Erythroblast (primary cell): ENCODE results near the gene CFH.

Experiments
- GATA1 ChIP-seq: IDR thresholded peaks from 2 replicates; pipeline ENCODE4 v1.6.1; 2011; ENCODE audit warnings: low read depth, mild to moderate bottlenecking, control low read depth, low read length, moderate library complexity
- POLR2A ChIP-seq: IDR thresholded peaks from 2 replicates; pipeline ENCODE4 v1.6.1; 2011; ENCODE audit warnings: mild to moderate bottlenecking, low read length

DNA sequence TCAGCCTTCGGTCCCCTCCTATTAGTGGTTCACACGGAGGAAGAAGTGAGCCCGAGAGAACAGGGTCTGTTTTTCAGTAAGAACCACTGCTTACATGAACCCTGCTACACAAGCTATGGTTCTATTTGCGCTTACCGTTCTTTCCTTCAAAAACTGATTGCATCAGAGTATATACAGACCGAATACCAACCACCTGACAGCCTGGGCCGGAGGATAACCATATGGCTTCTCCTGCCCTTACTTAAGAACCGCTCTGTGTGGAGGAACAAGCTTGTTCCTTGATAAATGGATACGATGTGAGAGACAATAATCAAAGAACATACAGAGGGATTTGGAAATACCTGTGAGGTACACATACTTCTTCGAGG lies 42.5 kb upstream of the CFH start:
- no peak for TF ChIP-seq POLR2A
- no peak for TF ChIP-seq GATA1
